Esophagus squamous epithelium (tissue), 5 donors: ENCODE measurements around the gene LDLRAP1. TPM values are rescaled to one million over a fixed set of nuclear protein-coding genes. Genes with fewer than 3 reads are reported as not detected.
A peak's percentile ranks its signal among the peaks of the same experiment; 100 is the strongest.

ENCODE experiments used
- DNase-seq: peaks from one replicate; lab custom pipeline; 2025; lab: John Stamatoyannopoulos, UW
- H3K27ac ChIP-seq, 4 donors: fragments of 200-600 bp; sonication (generic); one replicate each; pipeline ENCODE4 v1.5.1; 2016 to 2019; ENCODE audit warnings: mild to moderate bottlenecking in 1 of 4
- H3K27me3 ChIP-seq, 4 donors: fragments of 200-600 bp; sonication (generic); 1 replicate in 3 of 4; 2 replicates in 1 of 4; pipeline versions ENCODE4 v1.5.1 to v1.6.0; 2017 to 2021; ENCODE audit warnings: antibody characterized with exemption in 1 of 4
- H3K36me3 ChIP-seq, 3 donors: fragments of 200-600 bp; sonication (generic); one replicate each; pipeline ENCODE4 v1.5.1; 2016 to 2019
- H3K4me1 ChIP-seq, 3 donors: fragments of 200-600 bp; sonication (generic); one replicate each; pipeline ENCODE4 v1.5.1; 2017 to 2019
- H3K4me3 ChIP-seq, 4 donors: fragments of 200-600 bp; sonication (generic); 1 replicate in 3 of 4; 2 replicates in 1 of 4; pipeline ENCODE4 v1.5.1; 2016 to 2019; ENCODE audit warnings: mild to moderate bottlenecking in 2 of 4, moderate library complexity in 1 of 4
- H3K9me3 ChIP-seq, 3 donors: fragments of 200-600 bp; sonication (generic); one replicate each; pipeline ENCODE4 v1.5.1; 2016 to 2019
- CTCF ChIP-seq, 6 experiments: fragments of 450-650 bp in 4 of 6; fragments of 200-600 bp in 2 of 6; sonication (generic) in 2 of 6; IDR thresholded peaks; one replicate each; pipeline ENCODE4 v1.5.1; 2016 to 2019; ENCODE audit warnings: antibody characterized with exemption in 6 of 6, mild to moderate bottlenecking in 4 of 6, moderate library complexity in 4 of 6
- POLR2A ChIP-seq, 4 donors: fragments of 450-650 bp; IDR thresholded peaks; one replicate each; pipeline ENCODE4 v1.6.1; 2017; ENCODE audit warnings: antibody characterized with exemption in 4 of 4, mild to moderate bottlenecking in 4 of 4, moderate library complexity in 3 of 4
- WGBS, 2 donors: methylation state at CpG; one replicate each; pipeline ENCODE4 v1.1.5; 2018; 5-methylcytosine and 5-hydroxymethylcytosine counted together
- intact Hi-C: fragments of 100-400 bp; cut with DNase I; formaldehyde crosslinking; loops from one replicate; pipeline ENCODE4 v1.15.0; 2022
- total RNA-seq, 4 donors: library from RNA; depleted of rRNA; stranded (reverse); fragments of >200 nt; gene quantifications; one replicate each; pipeline ENCODE4 v1.1.0, GENCODE V29; 2016
- donor health status: DM: yes; HTN: yes; CAD: no.

Gene LDLRAP1
- total RNA-seq, 4 donors from 2014 or later: 17.0 to 21.4 (median 19.5) TPM

- TF ChIP-seq POLR2A (IDR thresholded peaks at IDR 0.05): no peak
- no peak for TF ChIP-seq CTCF (IDR thresholded peaks at IDR 0.05)
- Histone ChIP-seq H3K4me3 (no peak overlapping the region), H3K27me3 (no peaks in the 10 kb centered on the region), H3K36me3 (no peaks in the 10 kb centered on the region), H3K4me1 (peaks cover 9 to 38% (median 21%) of the 10 kb centered on the region in 3 donors), H3K27ac (no peak overlapping the region), H3K9me3 (no peaks in the 10 kb centered on the region)
- DNase-seq: no peak
- 68 to 78% methylated on average over 7 of the region's 8 CpGs for WGBS, 2 donors
- intact Hi-C loops: no loop called here
Observed at GRCh38 chr1:25541889-25542658, 1.3 kb upstream of the LDLRAP1 start.

- Histone ChIP-seq H3K4me3 (peak overlapping the region; percentile 74 to 90 (median 89)), H3K4me1 (peaks cover 9 to 48% (median 21%) of the 10 kb centered on the region in 3 donors), H3K9me3 (no peaks in the 10 kb centered on the region), H3K27me3 (no peaks in the 10 kb centered on the region), H3K36me3 (no peaks in the 10 kb centered on the region), H3K27ac (peak overlapping the region; percentile 89 to 94 (median 90))
- TF ChIP-seq CTCF (IDR thresholded peaks at IDR 0.05) (no peak), POLR2A (IDR thresholded peaks at IDR 0.05) (no peak)
- intact Hi-C loops: no loop called here
- no peak for DNase-seq
- WGBS, 2 donors: 43 to 50% methylated on average over 2 to 4 of the region's 7 CpGs
Observed at GRCh38 chr1:25543005-25543424, 391 bp upstream of the LDLRAP1 start.

GRCh38 chr1:25544243-25544764, 898 bp downstream of the LDLRAP1 start:
- intact Hi-C loops: no loop called here
- H3K4me1 ChIP-seq: peaks cover 11 to 61% (median 32%) of the 10 kb centered on the region in 3 donors
- no peak for DNase-seq
- peak overlapping the region; percentile 74 to 90 (median 89) for H3K4me3 ChIP-seq
- H3K36me3 ChIP-seq: no peaks in the 10 kb centered on the region
- H3K27ac ChIP-seq: peak overlapping the region; percentile 89 to 94 (median 90)
- TF ChIP-seq CTCF (IDR thresholded peaks at IDR 0.05): no peak
- TF ChIP-seq POLR2A (IDR thresholded peaks at IDR 0.05): peak in 1 of 4 donors; percentile 11
- no peaks in the 10 kb centered on the region for H3K9me3 ChIP-seq
- 4 to 5% methylated on average over 11 to 12 of the region's 25 CpGs for WGBS, 2 donors
- no peaks in the 10 kb centered on the region for H3K27me3 ChIP-seq

GRCh38 chr1:25544819-25545218, 1.4 kb downstream of the LDLRAP1 start:
- no peak for DNase-seq
- peak in 1 of 4 donors; percentile 20 for TF ChIP-seq POLR2A (IDR thresholded peaks at IDR 0.05)
- TF ChIP-seq CTCF (IDR thresholded peaks at IDR 0.05): no peak
- intact Hi-C loops: no loop called here
- 22 to 26% methylated on average over 1 to 2 of the region's 6 CpGs for WGBS, 2 donors
- peak overlapping the region; percentile 74 to 90 (median 89) for H3K4me3 ChIP-seq
- H3K27ac ChIP-seq: peak overlapping the region; percentile 89 to 94 (median 90)
- no peaks in the 10 kb centered on the region for H3K9me3 ChIP-seq
- H3K36me3 ChIP-seq: no peaks in the 10 kb centered on the region
- peaks cover 16 to 66% (median 37%) of the 10 kb centered on the region in 3 donors for H3K4me1 ChIP-seq
- no peaks in the 10 kb centered on the region for H3K27me3 ChIP-seq

- Histone ChIP-seq H3K36me3 (no peaks in the 10 kb centered on the region), H3K4me3 (no peak overlapping the region), H3K27me3 (no peaks in the 10 kb centered on the region), H3K4me1 (peaks cover 26 to 75% (median 47%) of the 10 kb centered on the region in 3 donors), H3K9me3 (no peaks in the 10 kb centered on the region), H3K27ac (peak overlapping the region in 1 of 4 donors; percentile 14)
- DNase-seq: no peak
- WGBS, 2 donors: 40 to 75% methylated on average over 1 to 2 of the region's 3 CpGs
- TF ChIP-seq CTCF (IDR thresholded peaks at IDR 0.05): no peak
- TF ChIP-seq POLR2A (IDR thresholded peaks at IDR 0.05): no peak
- intact Hi-C loops: no loop called here
Observed at GRCh38 chr1:25545767-25546166, 2.4 kb downstream of the LDLRAP1 start.
